Nephron (organoid): ENCODE measurements around the gene SSBP3.

Experiments used
- H3K27ac Mint-ChIP-seq, 3 experiments: 2 replicates each; pipeline ENCODE4 v1.8.0; 2020; ENCODE audit warnings: mixed read lengths in 3 of 3, mild to moderate bottlenecking in 2 of 3, moderate library complexity in 1 of 3
- H3K27me3 Mint-ChIP-seq: 2 replicates; pipeline ENCODE4 v1.8.0; 2021; ENCODE audit warnings: low read depth, mild to moderate bottlenecking, moderate library complexity, mixed read lengths
- H3K36me3 Mint-ChIP-seq: 2 replicates; pipeline ENCODE4 v1.8.0; 2020; ENCODE audit warnings: low read depth, mixed read lengths
- H3K4me1 Mint-ChIP-seq: 2 replicates; pipeline ENCODE4 v1.8.0; 2020; ENCODE audit warnings: mixed read lengths
- H3K4me3 Mint-ChIP-seq, 3 experiments: 2 replicates each; pipeline ENCODE4 v1.8.0; 2020; ENCODE audit warnings: mild to moderate bottlenecking in 3 of 3, mixed read lengths in 3 of 3, moderate library complexity in 2 of 3
- H3K9me3 Mint-ChIP-seq: 2 replicates; pipeline ENCODE4 v1.8.0; 2020; ENCODE audit warnings: mixed read lengths
- CTCF ChIP-seq, 3 experiments: fragments of 200-600 bp; sonication (generic); IDR thresholded peaks; one replicate each; pipeline ENCODE4 v1.5.0; 2021; ENCODE audit warnings: antibody characterized with exemption in 3 of 3; ENCODE audit not compliant: unreplicated experiment in 3 of 3

SSBP3 gene

DNA sequence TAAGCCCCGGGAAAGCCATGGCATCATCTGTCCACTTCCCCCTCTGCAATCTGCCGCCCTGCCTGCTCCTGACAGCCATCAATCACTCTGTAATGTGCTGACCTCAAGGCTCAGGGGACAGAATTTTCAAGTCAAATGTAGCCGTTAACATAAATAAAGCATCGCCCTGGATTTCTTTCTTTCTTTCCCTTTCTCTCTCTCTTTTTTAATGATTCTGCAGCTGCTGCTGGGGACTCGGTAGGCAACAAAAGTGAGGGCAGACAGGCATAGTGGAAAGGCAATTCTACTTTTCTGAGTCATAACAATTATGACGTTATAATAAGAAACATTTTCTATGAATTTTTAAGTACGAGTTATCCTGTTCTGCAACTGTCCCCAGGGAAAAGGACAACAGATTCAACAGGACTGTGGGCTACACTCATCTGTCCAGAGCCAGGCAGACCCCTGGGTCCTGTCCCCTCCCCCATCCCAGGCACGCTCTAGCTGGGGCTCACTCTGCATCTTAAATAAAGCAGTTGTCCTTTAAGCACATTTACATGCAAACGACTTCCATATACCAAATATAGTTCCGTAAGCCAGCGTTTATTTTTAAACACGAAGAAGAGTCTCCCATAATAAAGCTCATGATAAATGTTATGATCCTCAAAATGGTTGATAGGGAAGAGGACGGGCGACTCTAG lies 78.7 kb downstream of the SSBP3 start:
- peak overlapping the region; percentile 94 to 98 (median 97) for H3K27ac Mint-ChIP-seq
- H3K36me3 Mint-ChIP-seq = peaks cover 3% of the 10 kb centered on the region
- peaks cover 98% of the 10 kb centered on the region for H3K4me1 Mint-ChIP-seq
- H3K9me3 Mint-ChIP-seq = no peaks in the 10 kb centered on the region
- H3K27me3 Mint-ChIP-seq = no peaks in the 10 kb centered on the region
- TF ChIP-seq CTCF (IDR thresholded peaks at IDR 0.05; ENCODE audit: unreplicated experiment in 3 of 3) = no peak
- peak overlapping the region; percentile 35 to 50 (median 47) for H3K4me3 Mint-ChIP-seq

GRCh38 chr1:54326543-54327385 lies 79.4 kb downstream of the SSBP3 start:
- Mint-ChIP-seq H3K27me3 (no peaks in the 10 kb centered on the region), H3K27ac (peak overlapping the region; percentile 94 to 98 (median 97)), H3K4me3 (peak overlapping the region; percentile 1 to 42 (median 33)), H3K9me3 (no peaks in the 10 kb centered on the region), H3K36me3 (peaks cover 5% of the 10 kb centered on the region), H3K4me1 (peaks cover 98% of the 10 kb centered on the region)
- no peak for TF ChIP-seq CTCF (IDR thresholded peaks at IDR 0.05; ENCODE audit: unreplicated experiment in 3 of 3)

DNA sequence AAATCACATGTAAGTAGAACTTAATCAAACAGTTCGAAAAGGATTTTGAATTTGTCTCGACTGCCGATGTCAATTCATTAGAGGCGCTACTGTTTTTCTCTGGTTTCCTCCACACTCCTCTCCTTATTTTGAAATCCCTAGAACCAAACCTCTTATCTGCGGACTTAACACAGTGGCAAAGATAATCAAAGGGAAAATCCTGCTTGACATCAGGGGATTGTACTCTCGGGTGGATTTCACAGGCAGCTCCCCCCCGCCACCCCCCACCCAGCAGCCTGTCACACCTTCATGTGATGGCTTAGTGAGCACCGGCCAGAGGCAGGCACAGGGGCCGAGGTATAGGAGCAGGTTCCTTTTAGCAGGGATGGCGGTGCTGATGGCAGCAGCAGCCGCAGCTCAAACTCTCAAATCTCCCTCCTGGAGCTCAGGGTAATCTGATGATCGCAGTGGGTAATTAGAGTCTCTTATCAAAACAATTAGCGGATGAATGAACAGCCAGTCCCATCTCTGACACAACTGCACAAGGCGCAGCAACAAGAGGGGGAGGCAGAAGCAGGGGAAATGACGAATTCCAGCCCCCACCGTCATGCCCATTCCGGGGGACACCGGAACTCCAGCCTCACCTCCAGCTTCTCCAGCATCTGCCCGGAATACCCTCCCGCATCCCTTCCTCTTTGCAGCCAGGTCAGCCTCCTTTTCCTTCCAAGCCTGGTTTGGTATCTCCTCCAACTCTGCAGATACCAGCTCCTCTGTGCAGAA lies 80.3 kb downstream of the SSBP3 start:
- H3K4me3 Mint-ChIP-seq = peak overlapping the region; percentile 1 to 42 (median 33)
- peaks cover 9% of the 10 kb centered on the region for H3K36me3 Mint-ChIP-seq
- no peaks in the 10 kb centered on the region for H3K27me3 Mint-ChIP-seq
- H3K27ac Mint-ChIP-seq = peak overlapping the region; percentile 94 to 98 (median 97)
- peaks cover 95% of the 10 kb centered on the region for H3K4me1 Mint-ChIP-seq
- no peaks in the 10 kb centered on the region for H3K9me3 Mint-ChIP-seq
- no peak for TF ChIP-seq CTCF (IDR thresholded peaks at IDR 0.05; ENCODE audit: unreplicated experiment in 3 of 3)

DNA sequence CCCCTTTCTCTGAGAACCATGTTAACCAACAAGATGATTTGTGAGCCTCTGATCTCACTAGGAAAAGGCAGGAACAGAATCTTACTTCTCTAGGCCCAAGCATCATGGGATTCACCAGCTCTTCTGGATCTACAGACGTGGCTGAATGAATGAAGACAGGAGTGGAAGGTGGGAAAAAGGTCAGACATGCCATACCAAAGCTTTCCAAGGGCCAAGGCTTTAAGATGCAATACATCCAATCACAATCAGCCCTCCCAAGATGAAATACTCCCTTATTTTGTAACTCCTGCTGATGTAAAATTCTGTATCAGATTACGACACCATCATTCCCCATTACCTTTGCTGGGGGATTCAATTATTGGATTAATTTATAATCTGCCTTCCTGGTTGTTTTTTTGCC lies 80.9 kb downstream of the SSBP3 start:
- no peak for TF ChIP-seq CTCF (IDR thresholded peaks at IDR 0.05; ENCODE audit: unreplicated experiment in 3 of 3)
- Mint-ChIP-seq H3K36me3 (peaks cover 15% of the 10 kb centered on the region), H3K4me1 (peaks cover 95% of the 10 kb centered on the region), H3K9me3 (no peaks in the 10 kb centered on the region), H3K27ac (peak overlapping the region; percentile 94 to 98 (median 97)), H3K4me3 (peak overlapping the region; percentile 40 to 53 (median 45)), H3K27me3 (no peaks in the 10 kb centered on the region)

- H3K4me3 Mint-ChIP-seq = peak overlapping the region; percentile 40 to 53 (median 45)
- no peaks in the 10 kb centered on the region for H3K9me3 Mint-ChIP-seq
- no peaks in the 10 kb centered on the region for H3K27me3 Mint-ChIP-seq
- no peak for TF ChIP-seq CTCF (IDR thresholded peaks at IDR 0.05; ENCODE audit: unreplicated experiment in 3 of 3)
- H3K4me1 Mint-ChIP-seq = peaks cover 92% of the 10 kb centered on the region
- H3K36me3 Mint-ChIP-seq = peaks cover 21% of the 10 kb centered on the region
- H3K27ac Mint-ChIP-seq = peak overlapping the region; percentile 94 to 98 (median 97)
Measured at GRCh38 chr1:54324251-54325140, 81.7 kb downstream of the SSBP3 start.
